GM23248 (cell line): ENCODE data around the gene CEBPG.

Experiments
- EZH2 ChIP-seq: fragments of 200-600 bp; sonication (generic); IDR thresholded peaks from 2 replicates; pipeline ENCODE4 v1.6.1; 2018; ENCODE audit warnings: antibody characterized with exemption, mild to moderate bottlenecking; ENCODE audit not compliant: insufficient read depth, poor library complexity, severe bottlenecking
- EZH2phosphoT487 ChIP-seq: fragments of 200-600 bp; sonication (generic); IDR thresholded peaks from 2 replicates; pipeline ENCODE4 v1.6.1; 2018; ENCODE audit warnings: antibody characterized with exemption, moderate library complexity, mild to moderate bottlenecking, low read depth; ENCODE audit not compliant: insufficient read depth

GRCh38 chr19:33362508-33363228 lies 10.8 kb upstream of the CEBPG start:
- TF ChIP-seq EZH2phosphoT487 (no peak), EZH2 (no peak)
